AG10803 (cell line): ENCODE measurements around the gene RAB34.

ENCODE experiments used
- DNase-seq: peaks from one replicate; pipeline ENCODE4 v3.0.0; 2010; ENCODE audit warnings: low read depth
- H3K4me3 ChIP-seq: 2 replicates; pipeline ENCODE4 v1.5.1; 2011; ENCODE audit warnings: mild to moderate bottlenecking, low read length, control low read depth
- CTCF ChIP-seq: conservative IDR thresholded peaks from 2 replicates; pipeline ENCODE4 v1.5.1; 2011; ENCODE audit warnings: mild to moderate bottlenecking, low read length, control low read depth, inconsistent platforms

Gene RAB34

GRCh38 chr17:28748852-28749515, 31.3 kb upstream of the RAB34 start:
- no peak for TF ChIP-seq CTCF
- H3K4me3 ChIP-seq = no peak overlapping the region
- DNase-seq = no peak

- no peak for TF ChIP-seq CTCF
- DNase-seq = no peak
- no peak overlapping the region for H3K4me3 ChIP-seq
These were observed 30.4 kb upstream of the RAB34 start for GRCh38 chr17:28747801-28748750.

GRCh38 chr17:28747051-28747691, 29.5 kb upstream of the RAB34 start:
- no peak for DNase-seq
- no peak overlapping the region for H3K4me3 ChIP-seq
- TF ChIP-seq CTCF = no peak

- H3K4me3 ChIP-seq = peak overlapping the region; percentile 88
- DNase-seq = no peak
These were observed 29.0 kb upstream of the RAB34 start for GRCh38 chr17:28746611-28747050.

GRCh38 chr17:28745786-28746411, 28.2 kb upstream of the RAB34 start:
- no peak for DNase-seq

More at GRCh38 chr17:28746611-28747050, 29.0 kb upstream of the RAB34 start:
- no peak for TF ChIP-seq CTCF

More at GRCh38 chr17:28745786-28746411, 28.2 kb upstream of the RAB34 start:
- TF ChIP-seq CTCF = no peak
- H3K4me3 ChIP-seq = peak overlapping the region; percentile 88
